Measurements from ENCODE around the gene UMAD1.

The UMAD1 gene

DNA sequence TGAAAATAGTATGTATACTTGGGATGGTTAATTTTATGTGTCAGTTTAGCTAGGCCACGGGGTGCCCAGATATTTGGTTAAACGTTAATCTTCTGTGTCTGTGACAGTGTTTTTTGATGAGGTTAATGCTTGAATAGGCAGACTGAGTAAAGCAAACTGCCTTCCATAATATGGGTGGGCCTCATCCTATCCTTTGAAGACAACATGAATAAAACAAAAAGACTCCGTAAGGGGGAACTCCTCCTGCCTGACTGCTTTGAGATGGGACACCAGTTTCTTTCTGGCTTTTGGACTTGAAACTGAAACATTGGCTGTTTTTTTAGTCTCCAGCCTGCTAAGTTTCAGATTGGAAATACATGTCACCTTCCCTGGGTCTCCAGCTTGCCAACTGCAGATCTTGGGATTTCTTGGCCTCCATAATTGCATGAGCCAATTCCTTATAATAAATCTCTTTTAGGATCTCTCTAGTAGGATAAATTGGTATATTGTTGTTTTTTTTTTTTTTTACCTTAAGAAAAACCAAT is 268.1 kb downstream of the UMAD1 start:
- Histone ChIP-seq H2BK5ac (ENCODE audit: low read depth, low read length, poor library complexity, severe bottlenecking) (no peak overlapping the region), H4K8ac (ENCODE audit: low read length) (no peak overlapping the region), H3K4ac (ENCODE audit: low read depth in 1 of 2, low read length in 2 of 2) (no peak overlapping the region), H3K36me3 (ENCODE audit: control insufficient read depth in 1 of 2, insufficient read depth in 2 of 2, low read depth in 1 of 2, low read length in 2 of 2) (no peaks in the 10 kb centered on the region), H3K9ac (ENCODE audit: low read length) (no peak overlapping the region), H3K23ac (ENCODE audit: low read length in 2 of 2) (no peak overlapping the region), H3K4me2 (ENCODE audit: low read length, poor library complexity, severe bottlenecking) (peak overlapping the region; percentile 47), H3K4me3 (ENCODE audit: insufficient read depth in 1 of 2, low read depth in 1 of 2, low read length in 2 of 2) (no peak overlapping the region), H3K18ac (ENCODE audit: low read depth in 1 of 2, low read length in 2 of 2) (no peak overlapping the region), H3K27ac (ENCODE audit: low read length, poor library complexity, severe bottlenecking) (peak overlapping the region; percentile 52), H2AFZ (ENCODE audit: low read depth, low read length) (no peak overlapping the region), H3K4me1 (ENCODE audit: control insufficient read depth, insufficient read depth, low read depth, low read length) (peaks cover 1% of the 10 kb centered on the region), H4K91ac (ENCODE audit: low read length) (no peak overlapping the region), H3K79me1 (replicated peaks; ENCODE audit: low read length, poor library complexity, severe bottlenecking) (no peaks in the 10 kb centered on the region), H3K27me3 (ENCODE audit: control insufficient read depth in 1 of 2, insufficient read depth in 1 of 2, low read length in 2 of 2) (no peaks in the 10 kb centered on the region), H2BK120ac (ENCODE audit: low read depth, low read length) (no peak overlapping the region), H2BK12ac (ENCODE audit: low read length in 2 of 2) (no peak overlapping the region), H3K14ac (ENCODE audit: low read length in 2 of 2) (no peak overlapping the region), H2AK5ac (ENCODE audit: low read length, severe bottlenecking) (no peak overlapping the region), H2BK15ac (ENCODE audit: low read depth, poor library complexity, severe bottlenecking) (no peak overlapping the region), H3K9me3 (ENCODE audit: control insufficient read depth, low read length) (no peaks in the 10 kb centered on the region)
- WGBS, result 94% methylated on average over 3 of the region's 3 CpGs
- DNase-seq, result no peak

DNA sequence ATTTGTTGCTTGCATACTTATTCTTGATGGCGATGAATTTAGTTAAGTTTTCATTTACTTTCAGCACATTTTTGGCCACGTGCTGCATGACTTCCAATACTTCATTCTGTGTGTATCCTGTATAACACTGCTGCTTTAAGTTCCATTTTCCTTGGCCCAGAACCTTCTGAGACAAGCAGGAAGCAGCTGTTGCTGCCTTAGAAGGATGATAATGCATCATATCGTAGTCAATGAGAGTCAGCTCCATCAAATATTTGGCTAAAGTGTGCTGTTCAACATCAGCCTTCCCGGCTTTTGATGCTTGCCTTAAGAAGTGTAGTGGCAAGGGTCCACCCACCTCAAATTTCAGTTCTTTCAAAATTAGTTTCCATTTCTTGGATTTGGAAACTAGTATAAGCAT is 268.8 kb downstream of the UMAD1 start:
- H2BK5ac ChIP-seq (ENCODE audit: low read depth, low read length, poor library complexity, severe bottlenecking), result no peak overlapping the region
- H4K91ac ChIP-seq (ENCODE audit: low read length), result no peak overlapping the region
- H3K27ac ChIP-seq (ENCODE audit: low read length, poor library complexity, severe bottlenecking), result peak overlapping the region; percentile 33
- DNase-seq, result peak; percentile 8
- H2BK120ac ChIP-seq (ENCODE audit: low read depth, low read length), result no peak overlapping the region
- 71% methylated on average over 3 of the region's 4 CpGs for WGBS
- H3K27me3 ChIP-seq (ENCODE audit: control insufficient read depth in 1 of 2, insufficient read depth in 1 of 2, low read length in 2 of 2), result no peaks in the 10 kb centered on the region
- H3K4me3 ChIP-seq (ENCODE audit: insufficient read depth in 1 of 2, low read depth in 1 of 2, low read length in 2 of 2), result no peak overlapping the region
- H2AK5ac ChIP-seq (ENCODE audit: low read length, severe bottlenecking), result no peak overlapping the region
- H3K4me1 ChIP-seq (ENCODE audit: control insufficient read depth, insufficient read depth, low read depth, low read length), result peaks cover 1% of the 10 kb centered on the region
- no peaks in the 10 kb centered on the region for H3K9me3 ChIP-seq (ENCODE audit: control insufficient read depth, low read length)
- no peak overlapping the region for H3K23ac ChIP-seq (ENCODE audit: low read length in 2 of 2)
- no peak overlapping the region for H3K14ac ChIP-seq (ENCODE audit: low read length in 2 of 2)
- no peak overlapping the region for H2AFZ ChIP-seq (ENCODE audit: low read depth, low read length)
- no peak overlapping the region for H3K9ac ChIP-seq (ENCODE audit: low read length)
- no peaks in the 10 kb centered on the region for H3K36me3 ChIP-seq (ENCODE audit: control insufficient read depth in 1 of 2, insufficient read depth in 2 of 2, low read depth in 1 of 2, low read length in 2 of 2)
- no peak overlapping the region for H4K8ac ChIP-seq (ENCODE audit: low read length)
- no peaks in the 10 kb centered on the region for H3K79me1 ChIP-seq (replicated peaks; ENCODE audit: low read length, poor library complexity, severe bottlenecking)
- no peak overlapping the region for H3K18ac ChIP-seq (ENCODE audit: low read depth in 1 of 2, low read length in 2 of 2)
- H2BK15ac ChIP-seq (ENCODE audit: low read depth, poor library complexity, severe bottlenecking), result no peak overlapping the region
- no peak overlapping the region for H2BK12ac ChIP-seq (ENCODE audit: low read length in 2 of 2)
- H3K4me2 ChIP-seq (ENCODE audit: low read length, poor library complexity, severe bottlenecking), result no peak overlapping the region
- peak overlapping the region in 1 of 2 experiments; percentile 6 for H3K4ac ChIP-seq (ENCODE audit: low read depth in 1 of 2, low read length in 2 of 2)

DNA sequence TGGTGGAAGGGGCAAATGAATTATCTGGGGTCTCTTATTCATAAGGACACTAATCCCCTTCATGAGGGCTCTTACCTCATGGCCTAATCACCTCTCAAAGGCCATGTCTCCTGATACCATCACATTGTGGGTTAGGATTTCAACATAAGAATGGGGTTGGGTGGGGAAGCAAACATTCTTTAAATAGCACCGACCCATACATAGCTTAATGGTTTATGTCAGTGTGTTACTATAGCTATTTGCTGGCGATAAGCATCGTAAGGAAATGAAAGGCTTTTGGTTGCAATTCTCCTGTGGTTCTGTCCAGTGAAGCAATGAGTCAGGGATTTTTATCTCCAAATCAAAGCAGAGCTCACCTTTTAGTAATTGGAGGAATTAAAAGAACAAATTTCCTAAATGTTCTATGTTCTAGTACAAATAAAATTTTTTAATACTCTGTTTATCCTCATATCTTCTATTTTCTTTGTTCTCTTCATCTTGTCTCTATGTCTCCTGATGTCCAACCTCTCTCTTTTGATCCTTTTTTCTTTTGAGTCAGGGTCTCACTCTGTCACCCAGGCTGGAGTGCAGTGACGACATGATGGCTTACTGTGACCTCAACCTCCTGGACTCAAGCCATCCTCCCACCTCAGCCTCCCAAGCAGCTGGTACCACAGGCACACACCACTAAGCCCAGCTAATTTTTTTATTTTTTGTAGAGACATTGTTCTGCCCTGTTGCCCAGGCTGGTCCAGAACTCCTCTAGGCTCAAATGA is 271.0 kb downstream of the UMAD1 start:
- Histone ChIP-seq H2BK5ac (ENCODE audit: low read depth, low read length, poor library complexity, severe bottlenecking) (no peak overlapping the region), H2AK5ac (ENCODE audit: low read length, severe bottlenecking) (no peak overlapping the region), H3K18ac (ENCODE audit: low read depth in 1 of 2, low read length in 2 of 2) (peak overlapping the region in 1 of 2 experiments; percentile 42), H3K27ac (ENCODE audit: low read length, poor library complexity, severe bottlenecking) (no peak overlapping the region), H4K8ac (ENCODE audit: low read length) (no peak overlapping the region), H3K36me3 (ENCODE audit: control insufficient read depth in 1 of 2, insufficient read depth in 2 of 2, low read depth in 1 of 2, low read length in 2 of 2) (no peaks in the 10 kb centered on the region), H3K23ac (ENCODE audit: low read length in 2 of 2) (no peak overlapping the region), H4K91ac (ENCODE audit: low read length) (peak overlapping the region; percentile 16), H3K9me3 (ENCODE audit: control insufficient read depth, low read length) (no peaks in the 10 kb centered on the region), H2BK15ac (ENCODE audit: low read depth, poor library complexity, severe bottlenecking) (no peak overlapping the region), H3K4me3 (ENCODE audit: insufficient read depth in 1 of 2, low read depth in 1 of 2, low read length in 2 of 2) (no peak overlapping the region), H2AFZ (ENCODE audit: low read depth, low read length) (no peak overlapping the region), H3K4ac (ENCODE audit: low read depth in 1 of 2, low read length in 2 of 2) (no peak overlapping the region), H3K4me2 (ENCODE audit: low read length, poor library complexity, severe bottlenecking) (no peak overlapping the region), H2BK12ac (ENCODE audit: low read length in 2 of 2) (peak overlapping the region in 1 of 2 experiments; percentile 66), H3K79me1 (replicated peaks; ENCODE audit: low read length, poor library complexity, severe bottlenecking) (no peaks in the 10 kb centered on the region), H3K14ac (ENCODE audit: low read length in 2 of 2) (no peak overlapping the region), H2BK120ac (ENCODE audit: low read depth, low read length) (no peak overlapping the region), H3K27me3 (ENCODE audit: control insufficient read depth in 1 of 2, insufficient read depth in 1 of 2, low read length in 2 of 2) (no peaks in the 10 kb centered on the region), H3K9ac (ENCODE audit: low read length) (no peak overlapping the region), H3K4me1 (ENCODE audit: control insufficient read depth, insufficient read depth, low read depth, low read length) (peaks cover 1% of the 10 kb centered on the region)
- 55% methylated on average over 3 of the region's 4 CpGs for WGBS
- peak; percentile 77 for DNase-seq

DNA sequence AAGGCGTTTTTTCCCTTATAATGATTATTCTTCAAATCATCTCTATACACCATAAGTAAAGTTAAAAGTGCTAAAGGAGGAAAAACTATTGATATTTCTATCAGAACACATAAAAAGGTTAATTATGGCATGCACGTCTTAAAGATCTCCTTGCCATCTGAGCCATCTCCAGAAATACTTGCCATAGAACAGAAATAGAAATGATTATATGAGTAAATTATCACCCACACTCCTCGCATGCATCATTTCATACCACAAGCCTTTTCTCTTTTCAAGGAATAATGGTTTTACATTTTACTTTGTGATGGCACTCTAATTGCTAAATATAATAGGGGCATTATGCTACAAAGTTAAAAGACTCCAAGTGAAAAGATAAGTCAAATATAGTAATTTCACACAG is 272.4 kb downstream of the UMAD1 start:
- Histone ChIP-seq H3K27me3 (ENCODE audit: control insufficient read depth in 1 of 2, insufficient read depth in 1 of 2, low read length in 2 of 2) (no peaks in the 10 kb centered on the region), H3K14ac (ENCODE audit: low read length in 2 of 2) (no peak overlapping the region)

More for the DNA sequence above, 272.4 kb downstream of the UMAD1 start:
- H3K4ac ChIP-seq (ENCODE audit: low read depth in 1 of 2, low read length in 2 of 2), result no peak overlapping the region
- H2BK5ac ChIP-seq (ENCODE audit: low read depth, low read length, poor library complexity, severe bottlenecking), result no peak overlapping the region
- no peak overlapping the region for H4K8ac ChIP-seq (ENCODE audit: low read length)
- no peak for DNase-seq
- H3K18ac ChIP-seq (ENCODE audit: low read depth in 1 of 2, low read length in 2 of 2), result no peak overlapping the region
- no peak overlapping the region for H3K23ac ChIP-seq (ENCODE audit: low read length in 2 of 2)
- H3K9me3 ChIP-seq (ENCODE audit: control insufficient read depth, low read length), result no peaks in the 10 kb centered on the region
- H3K27ac ChIP-seq (ENCODE audit: low read length, poor library complexity, severe bottlenecking), result no peak overlapping the region
- H4K91ac ChIP-seq (ENCODE audit: low read length), result no peak overlapping the region
- no CpG with 5 or more reads among the region's 3 CpGs for WGBS
- no peak overlapping the region for H2BK12ac ChIP-seq (ENCODE audit: low read length in 2 of 2)
- H3K4me1 ChIP-seq (ENCODE audit: control insufficient read depth, insufficient read depth, low read depth, low read length), result peaks cover 1% of the 10 kb centered on the region
- no peak overlapping the region for H3K4me2 ChIP-seq (ENCODE audit: low read length, poor library complexity, severe bottlenecking)
- H2AFZ ChIP-seq (ENCODE audit: low read depth, low read length), result no peak overlapping the region
- no peak overlapping the region for H3K4me3 ChIP-seq (ENCODE audit: insufficient read depth in 1 of 2, low read depth in 1 of 2, low read length in 2 of 2)
- no peak overlapping the region for H2AK5ac ChIP-seq (ENCODE audit: low read length, severe bottlenecking)
- no peaks in the 10 kb centered on the region for H3K36me3 ChIP-seq (ENCODE audit: control insufficient read depth in 1 of 2, insufficient read depth in 2 of 2, low read depth in 1 of 2, low read length in 2 of 2)
- H2BK120ac ChIP-seq (ENCODE audit: low read depth, low read length), result no peak overlapping the region
- H3K79me1 ChIP-seq (replicated peaks; ENCODE audit: low read length, poor library complexity, severe bottlenecking), result no peaks in the 10 kb centered on the region
- H2BK15ac ChIP-seq (ENCODE audit: low read depth, poor library complexity, severe bottlenecking), result no peak overlapping the region
- H3K9ac ChIP-seq (ENCODE audit: low read length), result no peak overlapping the region

Data from mesenchymal stem cell (in vitro differentiated cells and primary cell).